ENCODE data around the gene LGALS1.

LGALS1 gene

DNA sequence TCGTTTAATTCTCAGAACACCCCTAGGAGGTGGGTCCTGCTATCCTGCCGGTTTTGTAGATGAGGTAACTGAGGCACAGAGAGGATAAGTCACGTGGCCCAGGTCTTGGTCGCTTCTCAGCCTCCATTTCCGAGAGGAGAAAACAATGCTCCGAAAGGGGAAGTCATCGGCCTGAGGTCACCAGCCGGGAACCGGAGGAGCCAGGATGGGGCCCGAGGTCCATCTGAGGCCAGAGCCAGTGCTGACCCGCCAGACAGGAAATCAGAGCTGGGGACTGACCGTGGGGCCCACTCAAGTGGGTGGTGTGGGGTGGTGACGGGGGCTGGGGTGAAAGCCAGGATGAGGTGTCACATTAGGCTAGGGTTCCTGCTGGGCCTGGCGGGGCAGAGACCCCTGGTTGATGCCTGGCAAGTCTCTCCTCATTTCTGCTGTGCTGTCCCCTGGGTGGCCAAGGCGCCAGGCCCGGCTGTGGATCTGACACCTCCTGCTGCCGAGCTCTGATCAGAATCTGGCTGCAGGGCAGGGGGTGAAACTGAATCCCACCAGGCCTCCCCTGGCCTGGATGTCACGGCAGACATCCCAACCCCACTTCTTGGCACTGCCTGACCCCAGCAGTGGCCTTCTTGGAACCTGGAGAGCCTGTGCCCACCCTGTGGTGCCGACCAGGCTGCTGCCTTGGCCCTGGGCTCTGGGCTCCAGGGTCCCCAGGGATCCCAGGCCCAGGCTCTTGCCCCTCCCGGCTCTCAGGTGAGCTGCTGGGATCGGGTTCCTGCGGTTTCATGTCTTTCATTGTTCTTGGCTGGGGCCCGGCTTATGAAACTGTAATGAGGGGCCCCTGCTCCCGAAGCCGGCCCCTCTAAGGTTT lies 33.4 kb downstream of the LGALS1 start:
- TF ChIP-seq, protein P1, sequence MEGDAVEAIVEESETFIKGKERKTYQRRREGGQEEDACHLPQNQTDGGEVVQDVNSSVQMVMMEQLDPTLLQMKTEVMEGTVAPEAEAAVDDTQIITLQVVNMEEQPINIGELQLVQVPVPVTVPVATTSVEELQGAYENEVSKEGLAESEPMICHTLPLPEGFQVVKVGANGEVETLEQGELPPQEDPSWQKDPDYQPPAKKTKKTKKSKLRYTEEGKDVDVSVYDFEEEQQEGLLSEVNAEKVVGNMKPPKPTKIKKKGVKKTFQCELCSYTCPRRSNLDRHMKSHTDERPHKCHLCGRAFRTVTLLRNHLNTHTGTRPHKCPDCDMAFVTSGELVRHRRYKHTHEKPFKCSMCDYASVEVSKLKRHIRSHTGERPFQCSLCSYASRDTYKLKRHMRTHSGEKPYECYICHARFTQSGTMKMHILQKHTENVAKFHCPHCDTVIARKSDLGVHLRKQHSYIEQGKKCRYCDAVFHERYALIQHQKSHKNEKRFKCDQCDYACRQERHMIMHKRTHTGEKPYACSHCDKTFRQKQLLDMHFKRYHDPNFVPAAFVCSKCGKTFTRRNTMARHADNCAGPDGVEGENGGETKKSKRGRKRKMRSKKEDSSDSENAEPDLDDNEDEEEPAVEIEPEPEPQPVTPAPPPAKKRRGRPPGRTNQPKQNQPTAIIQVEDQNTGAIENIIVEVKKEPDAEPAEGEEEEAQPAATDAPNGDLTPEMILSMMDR (IDR thresholded peaks at IDR 0.05; ENCODE audit: low read depth, low read length): no peak
- H3K4me3 ChIP-seq (ENCODE audit: low read depth, low read length): no peak overlapping the region

DNA sequence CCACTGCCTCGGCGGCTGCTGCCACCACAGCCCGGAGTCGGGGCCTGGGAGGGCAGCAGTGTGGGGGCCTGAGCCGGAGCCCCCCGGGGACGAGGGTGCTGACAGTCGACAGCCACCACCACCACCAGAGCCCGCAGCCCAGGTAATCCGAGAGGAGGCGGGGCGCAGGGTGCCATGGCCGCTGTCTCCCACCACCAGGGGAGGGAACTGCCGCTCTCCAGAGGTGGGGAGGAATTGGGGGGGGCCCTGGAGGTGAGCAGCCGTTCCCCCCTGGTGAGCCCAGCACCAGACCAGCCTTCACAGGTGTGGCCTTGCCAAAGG lies 34.0 kb downstream of the LGALS1 start:
- TF ChIP-seq, protein P1 (IDR thresholded peaks at IDR 0.05; ENCODE audit: low read depth, low read length): no peak
- no peak overlapping the region for H3K4me3 ChIP-seq (ENCODE audit: low read depth, low read length)

DNA sequence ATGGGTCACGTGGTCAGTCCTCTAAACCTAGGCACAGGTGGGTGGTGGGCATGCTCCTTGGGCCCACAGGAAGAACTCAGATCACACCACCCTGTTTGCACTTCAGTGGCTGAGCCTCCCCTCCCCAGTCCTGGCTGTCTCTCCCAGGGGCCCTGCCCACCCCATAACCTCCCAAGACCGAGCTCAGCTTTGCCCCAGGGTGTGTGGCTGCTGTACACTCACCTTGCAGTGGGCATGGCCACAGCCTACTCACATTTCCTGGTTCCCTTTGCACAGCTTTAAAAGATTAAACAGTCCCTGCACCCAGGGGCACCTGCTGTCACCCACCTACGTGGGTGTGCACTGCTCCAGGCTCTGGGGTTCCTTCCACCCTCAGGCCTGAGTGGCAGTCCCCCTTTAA lies 35.2 kb downstream of the LGALS1 start:
- TF ChIP-seq, protein P1 (IDR thresholded peaks at IDR 0.05; ENCODE audit: low read depth, low read length): no peak

DNA sequence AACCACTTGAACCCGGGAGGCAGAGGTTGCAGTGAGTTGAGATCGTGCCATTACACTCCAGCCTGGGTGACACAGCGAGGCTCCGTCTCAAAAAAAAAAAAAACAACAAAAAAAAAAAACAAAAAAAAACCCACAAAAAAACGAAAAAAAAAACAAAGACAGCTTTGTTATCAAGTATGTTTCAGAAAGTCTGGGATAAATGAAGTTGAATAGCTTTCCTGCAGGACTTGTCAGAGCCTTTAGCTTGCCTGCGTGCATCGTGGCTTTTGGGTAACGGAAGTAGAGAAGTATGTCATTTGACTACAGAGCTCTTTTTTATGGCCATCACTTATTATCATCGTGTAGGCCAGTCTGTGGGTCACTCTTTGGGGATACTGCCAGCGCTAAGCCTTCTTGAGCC lies 36.1 kb downstream of the LGALS1 start:
- H3K4me3 ChIP-seq (ENCODE audit: low read depth, low read length): no peak overlapping the region
- TF ChIP-seq, protein P1 (IDR thresholded peaks at IDR 0.05; ENCODE audit: low read depth, low read length): no peak

More for the DNA sequence above, 35.2 kb downstream of the LGALS1 start:
- H3K4me3 ChIP-seq (ENCODE audit: low read depth, low read length): no peak overlapping the region

DNA sequence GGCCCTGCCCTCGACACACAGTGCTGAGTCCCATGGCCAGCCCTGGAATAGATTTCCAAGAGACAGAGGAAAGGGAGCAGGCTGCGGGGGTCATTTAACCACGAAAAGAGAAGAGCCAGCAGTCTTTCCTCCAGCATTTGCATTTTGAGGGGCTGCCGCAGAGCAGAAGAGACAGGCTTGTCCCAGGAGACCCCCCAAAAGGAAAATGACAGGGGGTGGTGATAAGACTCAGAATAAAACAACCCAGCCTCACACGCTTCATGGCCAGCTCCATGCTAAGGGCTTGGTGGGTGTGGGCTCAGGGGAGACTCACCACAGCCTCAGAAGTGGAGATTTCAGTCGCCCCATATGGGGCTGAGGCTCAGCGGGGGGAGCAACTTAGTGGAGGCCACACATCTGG lies 38.3 kb downstream of the LGALS1 start:
- TF ChIP-seq, protein P1 (IDR thresholded peaks at IDR 0.05; ENCODE audit: low read depth, low read length): no peak
- H3K4me3 ChIP-seq (ENCODE audit: low read depth, low read length): no peak overlapping the region

DNA sequence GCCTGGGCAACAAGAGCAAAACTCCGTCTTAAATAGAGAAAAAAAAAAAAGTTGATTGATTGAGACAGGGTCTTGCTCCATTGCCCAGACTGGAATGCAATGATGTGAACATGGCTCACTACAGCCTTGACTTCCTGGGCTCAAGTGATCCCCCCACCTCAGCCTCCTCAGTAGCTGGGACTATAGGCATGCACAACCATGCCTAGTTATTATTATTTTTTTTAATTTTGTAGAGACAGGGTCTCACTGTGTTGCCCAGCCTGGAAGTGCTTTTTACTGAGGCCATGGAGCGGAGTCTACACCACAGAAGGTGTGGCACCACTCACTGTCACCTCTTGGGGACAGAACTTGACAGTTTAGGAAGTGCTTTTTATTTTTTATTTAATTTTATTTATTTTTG lies 39.2 kb downstream of the LGALS1 start:
- TF ChIP-seq, protein P1 (IDR thresholded peaks at IDR 0.05; ENCODE audit: low read depth, low read length): no peak
- H3K4me3 ChIP-seq (ENCODE audit: low read depth, low read length): no peak overlapping the region

DNA sequence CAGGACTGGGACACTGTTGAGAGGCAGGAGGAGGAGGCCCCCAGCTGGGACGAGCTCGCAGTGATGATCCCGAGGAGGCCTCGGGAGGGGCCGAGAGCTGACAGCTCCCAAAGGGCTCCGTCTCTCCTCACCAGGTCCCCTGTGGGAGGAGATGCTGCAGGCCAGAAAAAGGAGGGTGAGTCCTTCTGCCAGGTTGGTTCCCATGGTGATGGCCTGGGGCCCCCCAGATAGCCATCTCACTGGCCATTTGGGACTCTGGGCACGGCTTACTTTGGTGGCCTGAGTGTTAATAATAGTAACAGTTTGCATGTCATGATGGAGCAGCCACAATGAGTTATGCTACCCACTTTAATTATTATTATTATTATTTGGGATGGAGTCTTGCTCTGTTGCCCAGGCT lies 40.3 kb downstream of the LGALS1 start:
- TF ChIP-seq, protein P1 (IDR thresholded peaks at IDR 0.05; ENCODE audit: low read depth, low read length): no peak

More for the DNA sequence above, 40.3 kb downstream of the LGALS1 start:
- H3K4me3 ChIP-seq (ENCODE audit: low read depth, low read length): no peak overlapping the region

Measured in WI38 (cell line).